Measurements from ENCODE around the gene TTI1.

Gene TTI1

DNA sequence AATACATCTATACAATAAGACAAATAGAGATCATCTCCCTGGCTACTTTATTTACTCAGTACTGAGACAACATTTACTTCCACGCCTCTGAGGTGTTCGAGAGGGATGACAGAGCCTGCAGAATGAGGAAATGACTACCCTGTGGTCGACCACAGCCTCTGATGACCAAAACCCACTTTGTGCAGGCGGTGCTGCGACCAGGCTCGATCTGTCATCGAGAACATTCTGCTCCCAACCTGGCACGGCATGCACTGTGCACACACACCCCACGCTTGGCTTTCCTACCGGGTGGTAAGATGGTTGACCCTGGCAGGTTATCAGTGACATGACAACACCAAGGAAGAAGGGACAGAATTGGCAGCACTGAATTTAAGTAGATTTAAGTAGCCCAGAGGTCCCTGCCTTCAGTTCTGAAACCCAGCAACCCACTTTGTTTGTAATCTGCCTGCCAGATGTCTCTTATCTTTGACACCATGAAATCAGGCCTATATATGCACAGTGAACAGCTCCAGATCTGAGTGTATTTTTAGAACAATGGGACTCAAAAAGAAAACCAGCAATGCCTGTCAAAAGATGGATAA is 42.6 kb downstream of the TTI1 start:
- no peaks in the 10 kb centered on the region for H3K9me3 ChIP-seq (ENCODE audit: control insufficient read depth, insufficient read depth, low read depth, low read length)
- no peak for TF ChIP-seq HOXC10 (CRISPR knock-in tag; IDR thresholded peaks at IDR 0.05)
- ChIA-PET CTCF (interaction anchor here (0.6 to 5.5 kb wide), 5 partner anchors 68 to 425 kb away, joined by 3 to 43 read pairs (median 3); no protein-coding TSS in a partner anchor), POLR2A (no interaction called here)
- H3K27ac ChIP-seq (ENCODE audit: extremely low read depth, low read depth, low read length): no peak overlapping the region
- no peak overlapping the region for H3K4me3 ChIP-seq (ENCODE audit: low read depth, low read length)
- peaks cover 0 to 83% of the 10 kb centered on the region in 2 experiments; a peak in 1 of 3 replicates for H3K36me3 ChIP-seq (ENCODE audit: control insufficient read depth in 2 of 2, insufficient read depth in 1 of 2, low read length in 2 of 2)
- no peaks in the 10 kb centered on the region for H3K4me1 ChIP-seq (ENCODE audit: control insufficient read depth, insufficient read depth, low read length)

DNA sequence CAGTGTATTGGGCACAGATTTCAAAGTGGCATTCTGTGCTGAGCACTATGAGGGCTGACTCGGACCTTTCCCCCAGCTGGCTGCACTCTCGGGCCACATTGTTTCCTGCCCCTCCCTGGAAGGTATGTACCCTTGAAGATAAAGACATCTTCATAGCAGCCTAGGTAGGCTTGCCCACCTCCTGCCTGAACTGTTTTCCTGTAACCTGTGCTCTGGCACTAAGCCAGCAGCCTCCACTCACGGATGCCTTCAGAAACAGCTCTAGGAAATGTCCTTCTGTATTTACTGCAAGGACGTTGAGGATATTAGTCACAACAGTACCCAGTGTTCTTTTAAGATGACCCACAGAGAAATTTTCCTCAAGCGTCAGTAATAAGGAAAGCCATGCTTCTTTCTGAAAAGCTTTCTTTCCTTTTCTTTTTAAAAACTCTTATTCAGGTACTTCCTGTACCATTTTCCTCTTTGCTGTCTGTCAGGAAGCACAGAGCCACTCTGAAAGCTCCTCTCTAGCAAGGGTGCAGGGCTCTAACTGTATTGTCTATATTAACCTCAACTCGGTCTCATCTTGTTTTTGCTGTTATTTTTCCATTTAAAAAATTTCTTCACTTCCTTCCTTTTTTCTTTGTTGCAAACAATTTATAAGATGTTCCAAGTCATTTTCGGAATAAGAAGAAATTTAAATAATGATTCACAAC is 43.5 kb downstream of the TTI1 start:
- H3K36me3 ChIP-seq (ENCODE audit: control insufficient read depth in 2 of 2, insufficient read depth in 1 of 2, low read length in 2 of 2): peaks cover 0 to 80% of the 10 kb centered on the region in 2 experiments; a peak in 1 of 3 replicates
- H3K4me1 ChIP-seq (ENCODE audit: control insufficient read depth, insufficient read depth, low read length): no peaks in the 10 kb centered on the region
- no peak for TF ChIP-seq HOXD13 (CRISPR knock-in tag; IDR thresholded peaks at IDR 0.05; ENCODE audit: borderline replicate concordance)
- TF ChIP-seq, protein P1, sequence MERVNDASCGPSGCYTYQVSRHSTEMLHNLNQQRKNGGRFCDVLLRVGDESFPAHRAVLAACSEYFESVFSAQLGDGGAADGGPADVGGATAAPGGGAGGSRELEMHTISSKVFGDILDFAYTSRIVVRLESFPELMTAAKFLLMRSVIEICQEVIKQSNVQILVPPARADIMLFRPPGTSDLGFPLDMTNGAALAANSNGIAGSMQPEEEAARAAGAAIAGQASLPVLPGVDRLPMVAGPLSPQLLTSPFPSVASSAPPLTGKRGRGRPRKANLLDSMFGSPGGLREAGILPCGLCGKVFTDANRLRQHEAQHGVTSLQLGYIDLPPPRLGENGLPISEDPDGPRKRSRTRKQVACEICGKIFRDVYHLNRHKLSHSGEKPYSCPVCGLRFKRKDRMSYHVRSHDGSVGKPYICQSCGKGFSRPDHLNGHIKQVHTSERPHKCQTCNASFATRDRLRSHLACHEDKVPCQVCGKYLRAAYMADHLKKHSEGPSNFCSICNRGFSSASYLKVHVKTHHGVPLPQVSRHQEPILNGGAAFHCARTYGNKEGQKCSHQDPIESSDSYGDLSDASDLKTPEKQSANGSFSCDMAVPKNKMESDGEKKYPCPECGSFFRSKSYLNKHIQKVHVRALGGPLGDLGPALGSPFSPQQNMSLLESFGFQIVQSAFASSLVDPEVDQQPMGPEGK (tag by site-specific recombination; IDR thresholded peaks at IDR 0.05): no peak
- TF ChIP-seq ZNF521 (tag by site-specific recombination; IDR thresholded peaks at IDR 0.05): no peak
- no peak for TF ChIP-seq ZNF514 (tag by site-specific recombination; IDR thresholded peaks at IDR 0.05)
- TF ChIP-seq ZNF585B (tag by site-specific recombination; IDR thresholded peaks at IDR 0.05): no peak
- no peak for TF ChIP-seq ZNF48 (tag by site-specific recombination; IDR thresholded peaks at IDR 0.05)
- no peak for TF ChIP-seq ZNF426 (tag by site-specific recombination; IDR thresholded peaks at IDR 0.05)
- POLR2A ChIA-PET: no interaction called here
- no peak overlapping the region for H3K27ac ChIP-seq (ENCODE audit: extremely low read depth, low read depth, low read length)
- CTCF ChIA-PET: interaction anchor here (0.6 kb wide), 1 partner anchor 338 kb away, joined by 3 read pairs; no protein-coding TSS in a partner anchor
- H3K9me3 ChIP-seq (ENCODE audit: control insufficient read depth, insufficient read depth, low read depth, low read length): no peaks in the 10 kb centered on the region
- H3K4me3 ChIP-seq (ENCODE audit: low read depth, low read length): no peak overlapping the region

DNA sequence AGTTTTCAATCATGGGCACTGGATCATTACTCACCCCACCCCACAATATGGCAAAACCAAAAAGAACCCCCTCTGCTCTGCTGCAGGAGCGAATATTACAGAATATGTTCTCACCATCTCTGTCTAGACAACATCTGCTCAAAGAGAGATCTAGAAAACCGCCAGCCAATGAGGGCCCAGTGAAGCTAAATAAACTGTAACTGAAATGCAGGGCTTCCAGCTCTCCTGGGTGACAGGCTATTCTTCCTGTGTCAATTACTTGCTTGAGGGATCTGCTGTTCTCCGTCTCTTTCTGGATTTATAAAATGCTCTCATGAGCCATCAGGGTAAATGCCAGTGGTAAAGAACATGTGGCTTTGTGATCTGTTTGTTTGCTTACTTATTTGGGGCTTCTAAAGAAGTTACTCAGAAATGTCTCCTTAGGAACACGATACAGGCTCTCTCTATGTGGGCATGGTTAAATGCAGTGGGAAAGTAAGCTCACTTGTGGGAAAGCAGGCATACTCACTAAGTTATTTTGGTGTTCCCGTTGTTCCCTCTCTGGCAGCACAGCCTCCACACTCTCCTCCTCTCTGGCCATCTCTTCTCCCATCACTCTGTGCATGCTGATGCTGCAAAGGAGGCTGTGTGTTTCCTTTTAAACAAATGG is 44.8 kb downstream of the TTI1 start:
- H3K4me1 ChIP-seq (ENCODE audit: control insufficient read depth, insufficient read depth, low read length): no peaks in the 10 kb centered on the region
- POLR2A ChIA-PET: no interaction called here
- CTCF ChIA-PET: interaction anchor here (1.0 kb wide), 1 partner anchor 86 kb away, joined by 3 read pairs; the partner anchor contains the start of gene VSTM2L
- peaks cover 0 to 76% of the 10 kb centered on the region in 2 experiments; a peak in 1 of 3 replicates for H3K36me3 ChIP-seq (ENCODE audit: control insufficient read depth in 2 of 2, insufficient read depth in 1 of 2, low read length in 2 of 2)
- H3K9me3 ChIP-seq (ENCODE audit: control insufficient read depth, insufficient read depth, low read depth, low read length): no peaks in the 10 kb centered on the region
- H3K27ac ChIP-seq (ENCODE audit: extremely low read depth, low read depth, low read length): no peak overlapping the region
- no peak overlapping the region for H3K4me3 ChIP-seq (ENCODE audit: low read depth, low read length)
- TF ChIP-seq ZNF777 (tag by site-specific recombination; IDR thresholded peaks at IDR 0.05; ENCODE audit: borderline replicate concordance): no peak
- no peak for TF ChIP-seq ZNF292 (tag by site-specific recombination; IDR thresholded peaks at IDR 0.05; ENCODE audit: borderline replicate concordance, low read depth)
- TF ChIP-seq, protein P2, sequence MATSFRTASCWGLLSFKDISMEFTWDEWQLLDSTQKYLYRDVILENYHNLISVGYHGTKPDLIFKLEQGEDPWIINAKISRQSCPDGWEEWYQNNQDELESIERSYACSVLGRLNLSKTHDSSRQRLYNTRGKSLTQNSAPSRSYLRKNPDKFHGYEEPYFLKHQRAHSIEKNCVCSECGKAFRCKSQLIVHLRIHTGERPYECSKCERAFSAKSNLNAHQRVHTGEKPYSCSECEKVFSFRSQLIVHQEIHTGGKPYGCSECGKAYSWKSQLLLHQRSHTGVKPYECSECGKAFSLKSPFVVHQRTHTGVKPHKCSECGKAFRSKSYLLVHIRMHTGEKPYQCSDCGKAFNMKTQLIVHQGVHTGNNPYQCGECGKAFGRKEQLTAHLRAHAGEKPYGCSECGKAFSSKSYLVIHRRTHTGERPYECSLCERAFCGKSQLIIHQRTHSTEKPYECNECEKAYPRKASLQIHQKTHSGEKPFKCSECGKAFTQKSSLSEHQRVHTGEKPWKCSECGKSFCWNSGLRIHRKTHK (tag by site-specific recombination; IDR thresholded peaks at IDR 0.05): no peak
- no peak for TF ChIP-seq ZNF624 (tag by site-specific recombination; IDR thresholded peaks at IDR 0.05)
- TF ChIP-seq, protein P3, sequence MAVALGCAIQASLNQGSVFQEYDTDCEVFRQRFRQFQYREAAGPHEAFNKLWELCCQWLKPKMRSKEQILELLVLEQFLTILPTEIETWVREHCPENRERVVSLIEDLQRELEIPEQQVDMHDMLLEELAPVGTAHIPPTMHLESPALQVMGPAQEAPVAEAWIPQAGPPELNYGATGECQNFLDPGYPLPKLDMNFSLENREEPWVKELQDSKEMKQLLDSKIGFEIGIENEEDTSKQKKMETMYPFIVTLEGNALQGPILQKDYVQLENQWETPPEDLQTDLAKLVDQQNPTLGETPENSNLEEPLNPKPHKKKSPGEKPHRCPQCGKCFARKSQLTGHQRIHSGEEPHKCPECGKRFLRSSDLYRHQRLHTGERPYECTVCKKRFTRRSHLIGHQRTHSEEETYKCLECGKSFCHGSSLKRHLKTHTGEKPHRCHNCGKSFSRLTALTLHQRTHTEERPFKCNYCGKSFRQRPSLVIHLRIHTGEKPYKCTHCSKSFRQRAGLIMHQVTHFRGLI (tag by site-specific recombination; IDR thresholded peaks at IDR 0.05): no peak
- no peak for TF ChIP-seq ZEB2 (tag by site-specific recombination; IDR thresholded peaks at IDR 0.05)
- no peak for TF ChIP-seq ZBTB48 (tag by site-specific recombination; IDR thresholded peaks at IDR 0.05)
- TF ChIP-seq, protein P4, sequence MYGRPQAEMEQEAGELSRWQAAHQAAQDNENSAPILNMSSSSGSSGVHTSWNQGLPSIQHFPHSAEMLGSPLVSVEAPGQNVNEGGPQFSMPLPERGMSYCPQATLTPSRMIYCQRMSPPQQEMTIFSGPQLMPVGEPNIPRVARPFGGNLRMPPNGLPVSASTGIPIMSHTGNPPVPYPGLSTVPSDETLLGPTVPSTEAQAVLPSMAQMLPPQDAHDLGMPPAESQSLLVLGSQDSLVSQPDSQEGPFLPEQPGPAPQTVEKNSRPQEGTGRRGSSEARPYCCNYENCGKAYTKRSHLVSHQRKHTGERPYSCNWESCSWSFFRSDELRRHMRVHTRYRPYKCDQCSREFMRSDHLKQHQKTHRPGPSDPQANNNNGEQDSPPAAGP (tag by site-specific recombination; IDR thresholded peaks at IDR 0.05): no peak
- no peak for TF ChIP-seq ZNF169 (tag by site-specific recombination; IDR thresholded peaks at IDR 0.05)
- no peak for TF ChIP-seq SALL2 (tag by site-specific recombination; IDR thresholded peaks at IDR 0.05; ENCODE audit: borderline replicate concordance)
- no peak for TF ChIP-seq ZFP3 (tag by site-specific recombination; IDR thresholded peaks at IDR 0.05; ENCODE audit: low read depth)
- TF ChIP-seq KLF10 (tag by site-specific recombination; IDR thresholded peaks at IDR 0.05): no peak

All from HEK293 (cell line).